IPS-18c (cell line): ENCODE measurements around the gene MOXD1.
A peak's percentile ranks its signal among the peaks of the same experiment; 100 is the strongest.

Experiments used
- H3K4me3 ChIP-seq: 2 replicates; pipeline ENCODE4 v1.7.0; 2013; ENCODE audit warnings: low read depth, mild to moderate bottlenecking, low read length, moderate library complexity; ENCODE audit not compliant: insufficient read depth
- H3K9me3 ChIP-seq: one replicate; pipeline ENCODE4 v1.6.1; 2013; ENCODE audit warnings: mild to moderate bottlenecking, low read length, moderate library complexity; ENCODE audit not compliant: control insufficient read depth, insufficient read depth

Gene MOXD1

GRCh38 chr6:132400883-132401617, at the start of gene MOXD1:
Gene MOXD1, minus strand, starts transcription at chr6:132401475. Its CDS starts 49 bp downstream, at chr6:132401426.
- Histone ChIP-seq H3K9me3 (no peaks in the 10 kb centered on the region), H3K4me3 (peak within 1 kb of the TSS; percentile 77)

- peaks cover 2% of the 10 kb centered on the region for H3K9me3 ChIP-seq
- no peak overlapping the region for H3K4me3 ChIP-seq
Observed at GRCh38 chr6:132446855-132447241, 45.6 kb upstream of the MOXD1 start.

GRCh38 chr6:132446141-132446854, 45.0 kb upstream of the MOXD1 start:
- H3K9me3 ChIP-seq, result peaks cover 2% of the 10 kb centered on the region

GRCh38 chr6:132445201-132445951, 44.1 kb upstream of the MOXD1 start:
- H3K4me3 ChIP-seq, result no peak overlapping the region

More at GRCh38 chr6:132446141-132446854, 45.0 kb upstream of the MOXD1 start:
- H3K4me3 ChIP-seq, result no peak overlapping the region

GRCh38 chr6:132443206-132443605, 41.9 kb upstream of the MOXD1 start:
- Histone ChIP-seq H3K9me3 (no peaks in the 10 kb centered on the region), H3K4me3 (no peak overlapping the region)

More at GRCh38 chr6:132445201-132445951, 44.1 kb upstream of the MOXD1 start:
- H3K9me3 ChIP-seq, result peaks cover 2% of the 10 kb centered on the region

GRCh38 chr6:132430110-132430509, 28.8 kb upstream of the MOXD1 start:
- Histone ChIP-seq H3K4me3 (no peak overlapping the region), H3K9me3 (no peaks in the 10 kb centered on the region)

- no peak overlapping the region for H3K4me3 ChIP-seq
Observed at GRCh38 chr6:132425176-132425575, 23.9 kb upstream of the MOXD1 start.

GRCh38 chr6:132423839-132424238, 22.6 kb upstream of the MOXD1 start:
- Histone ChIP-seq H3K9me3 (no peaks in the 10 kb centered on the region), H3K4me3 (no peak overlapping the region)

More at GRCh38 chr6:132425176-132425575, 23.9 kb upstream of the MOXD1 start:
- no peaks in the 10 kb centered on the region for H3K9me3 ChIP-seq

GRCh38 chr6:132418235-132418965, 17.1 kb upstream of the MOXD1 start:
- Histone ChIP-seq H3K4me3 (no peak overlapping the region), H3K9me3 (peaks cover 2% of the 10 kb centered on the region)

GRCh38 chr6:132414761-132415160, 13.5 kb upstream of the MOXD1 start:
- Histone ChIP-seq H3K4me3 (no peak overlapping the region), H3K9me3 (peaks cover 2% of the 10 kb centered on the region)

- Histone ChIP-seq H3K4me3 (no peak overlapping the region), H3K9me3 (peaks cover 2% of the 10 kb centered on the region)
Observed at GRCh38 chr6:132414322-132414721, 13.0 kb upstream of the MOXD1 start.

GRCh38 chr6:132413499-132413802, 12.2 kb upstream of the MOXD1 start:
- H3K4me3 ChIP-seq, result no peak overlapping the region

GRCh38 chr6:132412656-132413498, 11.6 kb upstream of the MOXD1 start:
- Histone ChIP-seq H3K9me3 (no peaks in the 10 kb centered on the region), H3K4me3 (no peak overlapping the region)

More at GRCh38 chr6:132413499-132413802, 12.2 kb upstream of the MOXD1 start:
- peaks cover 2% of the 10 kb centered on the region for H3K9me3 ChIP-seq

- no peaks in the 10 kb centered on the region for H3K9me3 ChIP-seq
- H3K4me3 ChIP-seq, result no peak overlapping the region
Observed at GRCh38 chr6:132411296-132411695, 10.0 kb upstream of the MOXD1 start.

- Histone ChIP-seq H3K4me3 (no peak overlapping the region), H3K9me3 (no peaks in the 10 kb centered on the region)
Observed at GRCh38 chr6:132410830-132411229, 9.6 kb upstream of the MOXD1 start.

GRCh38 chr6:132405143-132405915, 4.1 kb upstream of the MOXD1 start:
- Histone ChIP-seq H3K4me3 (no peak overlapping the region), H3K9me3 (no peaks in the 10 kb centered on the region)
